Body of pancreas (tissue), 4 donors: ENCODE measurements around the gene DNAJB5. TPM values are rescaled to one million over a fixed set of nuclear protein-coding genes. Genes with fewer than 3 reads are reported as not detected.

Experiments used
- ATAC-seq: fragments of 150-250 bp; one replicate; pipeline ENCODE4 v1.9.1; 2016
- DNase-seq, 4 donors: peaks; one replicate each; pipeline ENCODE4 v3.0.0-alpha.2; 2019
- H3K27ac ChIP-seq, 4 donors: fragments of 200-600 bp; sonication (generic); 1 replicate in 3 of 4; 2 replicates in 1 of 4; pipeline versions ENCODE4 v1.5.1 to v1.6.1; 2016 to 2019; ENCODE audit warnings: mild to moderate bottlenecking in 1 of 4, mixed read lengths in 1 of 4, moderate library complexity in 1 of 4
- H3K27me3 ChIP-seq, 2 donors: fragments of 200-600 bp; sonication (generic); one replicate each; pipeline ENCODE4 v1.6.0; 2016; ENCODE audit warnings: mild to moderate bottlenecking in 1 of 2
- H3K36me3 ChIP-seq, 2 donors: fragments of 200-600 bp; sonication (generic); replicated peaks in 1 of 2; 2 replicates each; pipeline ENCODE4 v1.5.1; 2016; ENCODE audit warnings: low read depth in 2 of 2; ENCODE audit not compliant: insufficient read depth in 1 of 2
- H3K4me1 ChIP-seq: fragments of 200-600 bp; sonication (generic); one replicate; pipeline ENCODE4 v1.6.0; 2016
- H3K4me3 ChIP-seq, 2 donors: fragments of 200-600 bp; sonication (generic); 1 replicate in 1 of 2; 2 replicates in 1 of 2; pipeline ENCODE4 v1.5.1; 2016 to 2019
- H3K9me3 ChIP-seq, 3 donors: fragments of 200-600 bp; sonication (generic); 1 replicate in 2 of 3; 2 replicates in 1 of 3; pipeline ENCODE4 v1.5.1; 2016
- POLR2A ChIP-seq, 3 donors: fragments of 450-650 bp; IDR thresholded peaks; one replicate each; pipeline ENCODE4 v1.6.1; 2016; ENCODE audit warnings: antibody characterized with exemption in 3 of 3, mild to moderate bottlenecking in 2 of 3
- WGBS, 2 donors: methylation state at CpG; one replicate each; pipeline ENCODE4 v1.1.5; 2017; 5-methylcytosine and 5-hydroxymethylcytosine counted together
- intact Hi-C: fragments of 100-400 bp; cut with DNase I; formaldehyde crosslinking; loops from one replicate; pipeline ENCODE4 v1.15.1; 2023
- total RNA-seq, 2 donors: library from RNA; depleted of rRNA; stranded (reverse); fragments of >200 nt; gene quantifications; one replicate each; pipeline ENCODE4 v1.1.0, GENCODE V29; 2016
- TF ChIP-seq, protein P1 (sequence below), 7 experiments: fragments of 450-650 bp in 4 of 7; fragments of 200-600 bp in 3 of 7; sonication (generic) in 3 of 7; IDR thresholded peaks; one replicate each; pipeline ENCODE4 v1.5.1; 2016 to 2019; ENCODE audit warnings: antibody characterized with exemption in 7 of 7

DNAJB5 gene
- total RNA-seq, 2 donors from 2014 or later, result 5.3 to 5.7 TPM

DNA sequence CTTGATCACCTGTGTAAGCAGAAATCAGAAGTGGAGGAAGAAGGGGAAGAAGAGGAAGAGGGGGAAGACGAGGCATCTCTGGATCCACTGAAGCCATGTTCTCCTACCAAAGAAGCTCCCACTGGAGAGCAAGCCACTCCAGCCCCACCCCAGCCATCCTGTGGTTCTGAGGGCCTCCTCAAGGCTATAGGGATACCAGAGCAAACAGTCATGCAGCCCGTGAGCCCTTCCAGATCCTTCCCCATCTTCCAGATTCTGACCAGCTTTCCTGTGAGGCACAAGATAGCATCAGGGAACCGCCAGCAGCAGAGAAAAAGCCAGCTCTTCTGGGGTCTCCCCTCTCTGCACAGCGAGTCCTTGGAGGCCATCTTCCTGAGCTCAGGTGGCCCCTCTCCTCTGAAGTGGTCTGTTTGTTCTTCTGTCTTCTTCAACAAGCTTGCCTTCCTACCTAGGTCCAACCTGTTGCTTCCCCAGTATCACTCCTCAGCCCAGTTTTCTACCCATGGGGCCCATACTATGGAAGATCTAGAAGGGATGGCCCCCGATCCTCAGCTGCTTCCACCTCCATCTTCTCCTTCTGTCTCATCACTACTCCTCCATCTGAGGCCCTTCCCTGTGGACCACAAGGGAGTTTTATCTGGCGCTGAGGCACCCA lies 53.5 kb downstream of the DNAJB5 start:
- DNase-seq, result no peak
- no peak overlapping the region for H3K27ac ChIP-seq
- H3K27me3 ChIP-seq, result no peaks in the 10 kb centered on the region
- 92 to 96% methylated on average over 6 of the region's 6 CpGs for WGBS, 2 donors
- no peak for ATAC-seq
- H3K4me3 ChIP-seq, result no peak overlapping the region
- intact Hi-C loops, result no loop called here
- TF ChIP-seq POLR2A (IDR thresholded peaks at IDR 0.05), result no peak
- TF ChIP-seq, protein P1, sequence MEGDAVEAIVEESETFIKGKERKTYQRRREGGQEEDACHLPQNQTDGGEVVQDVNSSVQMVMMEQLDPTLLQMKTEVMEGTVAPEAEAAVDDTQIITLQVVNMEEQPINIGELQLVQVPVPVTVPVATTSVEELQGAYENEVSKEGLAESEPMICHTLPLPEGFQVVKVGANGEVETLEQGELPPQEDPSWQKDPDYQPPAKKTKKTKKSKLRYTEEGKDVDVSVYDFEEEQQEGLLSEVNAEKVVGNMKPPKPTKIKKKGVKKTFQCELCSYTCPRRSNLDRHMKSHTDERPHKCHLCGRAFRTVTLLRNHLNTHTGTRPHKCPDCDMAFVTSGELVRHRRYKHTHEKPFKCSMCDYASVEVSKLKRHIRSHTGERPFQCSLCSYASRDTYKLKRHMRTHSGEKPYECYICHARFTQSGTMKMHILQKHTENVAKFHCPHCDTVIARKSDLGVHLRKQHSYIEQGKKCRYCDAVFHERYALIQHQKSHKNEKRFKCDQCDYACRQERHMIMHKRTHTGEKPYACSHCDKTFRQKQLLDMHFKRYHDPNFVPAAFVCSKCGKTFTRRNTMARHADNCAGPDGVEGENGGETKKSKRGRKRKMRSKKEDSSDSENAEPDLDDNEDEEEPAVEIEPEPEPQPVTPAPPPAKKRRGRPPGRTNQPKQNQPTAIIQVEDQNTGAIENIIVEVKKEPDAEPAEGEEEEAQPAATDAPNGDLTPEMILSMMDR (IDR thresholded peaks at IDR 0.05), result no peak
- no peaks in the 10 kb centered on the region for H3K36me3 ChIP-seq
- no peaks in the 10 kb centered on the region for H3K9me3 ChIP-seq
- no peaks in the 10 kb centered on the region for H3K4me1 ChIP-seq

DNA sequence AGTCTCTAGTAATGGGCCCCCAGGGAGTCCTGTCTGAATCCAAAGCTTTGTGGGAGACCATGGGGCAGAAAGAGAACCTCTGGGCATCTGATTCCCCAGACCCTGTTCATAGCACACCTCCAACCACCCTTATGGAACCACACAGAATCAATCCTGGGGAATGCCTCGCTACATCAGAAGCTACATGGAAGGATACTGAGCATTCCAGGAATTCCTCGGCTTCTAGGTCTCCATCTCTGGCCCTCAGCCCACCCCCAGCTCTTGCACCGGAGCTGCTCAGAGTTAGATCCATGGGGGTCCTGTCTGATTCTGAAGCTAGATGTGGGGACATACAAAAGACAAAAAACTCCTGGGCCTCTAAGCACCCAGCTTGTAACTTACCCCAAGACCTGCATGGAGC lies 54.5 kb downstream of the DNAJB5 start:
- H3K4me3 ChIP-seq, result no peak overlapping the region
- 86 to 87% methylated on average over 1 to 3 of the region's 3 CpGs for WGBS, 2 donors
- no peaks in the 10 kb centered on the region for H3K4me1 ChIP-seq
- DNase-seq (no peak), ATAC-seq (no peak)
- no peaks in the 10 kb centered on the region for H3K9me3 ChIP-seq
- no peaks in the 10 kb centered on the region for H3K27me3 ChIP-seq
- no peak for TF ChIP-seq POLR2A (IDR thresholded peaks at IDR 0.05)
- TF ChIP-seq, protein P1 (IDR thresholded peaks at IDR 0.05), result no peak
- H3K36me3 ChIP-seq, result peaks cover 0 to 4% of the 10 kb centered on the region in 2 donors
- no peak overlapping the region for H3K27ac ChIP-seq
- intact Hi-C loops, result no loop called here

Other genes with a start within 250 kb of the DNAJB5 start
- under 1 TPM in 1 of 2 donors, not detected in 1; 0.26 TPM for gene PHF24, start 31.5 kb upstream of the DNAJB5 start, total RNA-seq
- gene VCP, start 82.9 kb downstream of the DNAJB5 start, total RNA-seq, result 100 to 1,000 TPM in 1 of 2 donors, 10 to 100 TPM in 1; 63.6 to 118 TPM
- 10 to 100 TPM in 1 of 2 donors, 1 to 10 TPM in 1; 6.0 to 29.3 TPM for gene FANCG, start 90.2 kb downstream of the DNAJB5 start, total RNA-seq
- gene PIGO, start 106.8 kb downstream of the DNAJB5 start, total RNA-seq, result 10 to 100 TPM; 12.5 to 15.0 TPM
- gene STOML2, start 113.4 kb downstream of the DNAJB5 start, total RNA-seq, result 10 to 100 TPM; 38.9 to 43.6 TPM
- 1 to 10 TPM; 2.3 to 6.6 TPM for gene ATOSB, start 126.1 kb downstream of the DNAJB5 start, total RNA-seq
- gene UNC13B, start 172.3 kb downstream of the DNAJB5 start, total RNA-seq, result 10 to 100 TPM; 20.2 to 29.3 TPM